OCI-LY1 (cell line): ENCODE measurements around the gene IFNA13.

ENCODE experiments used
- H2AFZ ChIP-seq: fragments of 200-600 bp; sonication (generic), shearing (Covaris generic); 2 replicates; pipeline ENCODE4 v1.6.0; 2014; ENCODE audit warnings: antibody characterized with exemption, mild to moderate bottlenecking, low read length
- H3F3A ChIP-seq: fragments of 200-600 bp; sonication (generic), shearing (Covaris generic); 2 replicates; pipeline ENCODE4 v1.6.0; 2014; ENCODE audit warnings: mild to moderate bottlenecking, antibody characterized with exemption, low read length, moderate library complexity; ENCODE audit not compliant: insufficient read depth
- H3K27ac ChIP-seq: fragments of 200-600 bp; sonication (generic); 2 replicates; pipeline ENCODE4 v1.5.1; 2014; ENCODE audit warnings: low read length, mixed run types, mild to moderate bottlenecking, low read depth; ENCODE audit not compliant: poor library complexity, severe bottlenecking
- H3K27me3 ChIP-seq: fragments of 200-600 bp; sonication (generic); 2 replicates; pipeline ENCODE4 v1.6.0; 2014; ENCODE audit warnings: antibody characterized with exemption, mild to moderate bottlenecking, low read length, moderate library complexity; ENCODE audit not compliant: insufficient read depth
- H3K36me3 ChIP-seq: fragments of 200-600 bp; sonication (generic); 2 replicates; pipeline ENCODE4 v1.6.1; 2014; ENCODE audit warnings: mild to moderate bottlenecking, antibody characterized with exemption, low read length, moderate library complexity, mixed read lengths; ENCODE audit not compliant: insufficient read depth
- H3K4me1 ChIP-seq: fragments of 200-600 bp; sonication (generic); 2 replicates; pipeline ENCODE4 v1.5.1; 2014; ENCODE audit warnings: mild to moderate bottlenecking, low read length, moderate library complexity; ENCODE audit not compliant: insufficient read depth, severe bottlenecking
- H3K4me2 ChIP-seq: fragments of 200-600 bp; sonication (generic), shearing (Covaris generic); 2 replicates; pipeline ENCODE4 v1.6.1; 2014; ENCODE audit warnings: low read length
- H3K4me3 ChIP-seq: fragments of 200-600 bp; sonication (generic); 2 replicates; pipeline ENCODE4 v1.5.1; 2014; ENCODE audit warnings: low read length, low read depth, mild to moderate bottlenecking, mixed read lengths; ENCODE audit not compliant: poor library complexity, severe bottlenecking
- H3K79me2 ChIP-seq: fragments of 200-600 bp; shearing (Covaris generic); 2 replicates; pipeline ENCODE4 v1.6.1; 2016; ENCODE audit warnings: mixed run types, low read length, mixed read lengths; ENCODE audit not compliant: insufficient read depth
- H3K9ac ChIP-seq: fragments of 200-600 bp; sonication (generic), shearing (Covaris generic); 2 replicates; pipeline ENCODE4 v1.6.1; 2014; ENCODE audit warnings: mild to moderate bottlenecking, low read length, mixed read lengths
- H3K9me2 ChIP-seq: fragments of 200-600 bp; sonication (generic), shearing (Covaris generic); 2 replicates; pipeline ENCODE4 v1.6.1; 2014; ENCODE audit warnings: low read depth, mild to moderate bottlenecking, low read length, mixed read lengths
- H3K9me3 ChIP-seq: fragments of 200-600 bp; shearing (Covaris generic); 2 replicates; pipeline ENCODE4 v1.6.1; 2014; ENCODE audit warnings: low read length, mixed read lengths
- H4K20me1 ChIP-seq: fragments of 200-600 bp; sonication (generic), shearing (Covaris generic); 2 replicates; pipeline ENCODE4 v1.6.0; 2016; ENCODE audit warnings: mild to moderate bottlenecking, low read length; ENCODE audit not compliant: insufficient read depth
- CTCF ChIP-seq: fragments of 200-600 bp; sonication (generic), shearing (Covaris generic); IDR thresholded peaks from 2 replicates; pipeline ENCODE4 v1.5.1; 2017; ENCODE audit warnings: mild to moderate bottlenecking, antibody characterized with exemption, low read length, moderate library complexity, mixed read lengths
- EZH2 ChIP-seq: fragments of 200-600 bp; sonication (generic), shearing (Covaris generic); IDR thresholded peaks from 2 replicates; pipeline ENCODE4 v1.8.0; 2017; ENCODE audit warnings: borderline replicate concordance, mixed run types, mild to moderate bottlenecking, antibody characterized with exemption, low read length, moderate library complexity, mixed read lengths

IFNA13 gene

GRCh38 chr9:21367957-21368356, at the start of gene IFNA13:
Gene IFNA13, minus strand, starts transcription at chr9:21368057. Its CDS starts 47 bp downstream, at chr9:21368010.
- Histone ChIP-seq H3K4me1 (no peaks in the 10 kb centered on the region), H3K9me3 (no peaks in the 10 kb centered on the region), H3K79me2 (no peaks in the 10 kb centered on the region), H3K9ac (no peak within 1 kb of the TSS), H3K27me3 (no peaks in the 10 kb centered on the region), H3K4me3 (no peak within 1 kb of the TSS), H3K36me3 (no peaks in the 10 kb centered on the region), H3K4me2 (no peak within 1 kb of the TSS), H2AFZ (no peak within 1 kb of the TSS), H3K27ac (no peak within 1 kb of the TSS), H3K9me2 (no peaks in the 10 kb centered on the region), H4K20me1 (no peaks in the 10 kb centered on the region), H3F3A (no peaks in the 10 kb centered on the region)
- TF ChIP-seq EZH2 (no peak), CTCF (no peak)

DNA sequence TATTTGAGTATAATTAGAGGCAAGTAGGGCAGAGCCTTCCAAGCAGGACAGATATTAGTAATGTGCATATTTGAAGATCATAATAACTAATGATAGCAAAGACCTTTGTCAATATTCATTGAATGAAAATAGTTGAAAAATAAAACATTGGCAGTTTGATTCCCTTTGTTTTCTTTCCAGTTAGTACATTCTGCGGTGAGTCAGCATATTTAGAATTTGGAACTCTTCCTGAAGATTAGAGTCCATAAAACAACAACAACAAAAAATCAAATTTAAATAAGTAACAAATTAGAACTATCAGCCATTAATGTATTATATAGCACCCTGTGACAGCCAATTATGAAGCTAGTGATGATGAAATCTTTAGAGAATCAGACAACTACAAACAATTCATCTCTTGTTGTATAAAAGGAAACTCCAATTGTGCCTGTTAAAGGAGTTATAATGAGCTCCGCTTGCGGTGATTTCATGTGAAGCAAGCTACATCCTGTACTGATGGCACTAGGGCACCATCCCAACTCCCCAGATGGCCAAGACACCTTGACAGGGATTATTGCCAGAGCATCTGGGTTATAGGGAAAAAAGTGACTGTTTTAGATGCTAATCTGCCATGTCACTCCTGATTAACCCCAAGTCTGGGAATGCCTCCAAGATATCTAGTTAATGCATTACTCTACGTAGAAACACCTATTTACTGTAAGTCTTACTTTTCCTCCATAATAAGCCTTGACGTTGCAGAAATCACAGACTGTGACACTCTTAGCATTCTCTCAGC, 47.8 kb upstream of the IFNA13 start:
- Histone ChIP-seq H3K4me1 (no peaks in the 10 kb centered on the region), H2AFZ (no peak overlapping the region), H4K20me1 (no peaks in the 10 kb centered on the region), H3K36me3 (no peaks in the 10 kb centered on the region), H3K9me2 (no peaks in the 10 kb centered on the region), H3K9me3 (no peaks in the 10 kb centered on the region), H3K4me2 (no peak overlapping the region), H3K4me3 (no peak overlapping the region), H3K27me3 (no peaks in the 10 kb centered on the region), H3K27ac (no peak overlapping the region), H3F3A (no peaks in the 10 kb centered on the region), H3K79me2 (no peaks in the 10 kb centered on the region), H3K9ac (no peak overlapping the region)
- TF ChIP-seq CTCF (no peak), EZH2 (no peak)

DNA sequence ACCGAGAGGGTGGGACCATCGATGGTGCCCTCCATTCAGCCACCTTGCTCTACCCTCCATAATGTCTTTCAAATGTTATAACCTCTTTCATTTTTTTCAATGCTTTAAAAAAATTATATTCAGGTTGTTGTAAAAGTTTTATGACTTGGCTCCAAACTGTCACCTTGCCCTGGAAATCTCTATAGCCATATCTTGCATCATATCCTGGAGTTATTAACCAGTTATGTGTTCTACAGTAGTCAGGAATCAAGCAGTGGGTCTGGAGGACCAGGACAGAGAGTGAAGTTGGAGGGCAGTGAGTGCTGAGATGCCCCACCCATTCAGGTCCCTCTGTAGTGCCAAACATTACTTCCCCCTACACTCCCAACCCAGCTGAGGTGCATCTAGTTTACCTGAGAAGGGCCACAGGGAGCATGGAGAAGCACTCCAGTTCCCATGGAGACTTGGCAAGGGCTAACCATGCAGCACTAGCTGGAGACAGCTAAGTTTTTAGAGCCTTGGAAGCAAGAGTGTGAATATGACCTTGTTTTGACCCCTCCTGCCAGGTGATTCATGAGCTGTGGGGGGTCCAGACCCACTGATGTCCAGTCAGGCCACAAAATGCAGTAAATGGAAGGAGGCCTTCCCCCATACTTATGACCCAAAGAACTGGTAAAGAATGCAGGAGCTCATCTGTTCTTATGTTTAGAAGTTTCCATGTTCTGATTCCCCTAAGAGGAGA, 46.5 kb upstream of the IFNA13 start:
- Histone ChIP-seq H3K4me3 (no peak overlapping the region), H3K27me3 (no peaks in the 10 kb centered on the region), H3K79me2 (no peaks in the 10 kb centered on the region), H3K9ac (no peak overlapping the region), H3K27ac (no peak overlapping the region), H3K4me2 (no peak overlapping the region), H3K9me2 (no peaks in the 10 kb centered on the region), H3K9me3 (no peaks in the 10 kb centered on the region), H3F3A (no peaks in the 10 kb centered on the region), H2AFZ (no peak overlapping the region), H4K20me1 (no peaks in the 10 kb centered on the region), H3K4me1 (no peaks in the 10 kb centered on the region), H3K36me3 (no peaks in the 10 kb centered on the region)
- TF ChIP-seq CTCF: no peak
- TF ChIP-seq EZH2: no peak
